GM19397 (cell line): ENCODE measurements around the gene INPP4B.
"Not testable (repeated sequence)": the region's sequence is repeated elsewhere in the genome, so short reads cannot be mapped to it uniquely, and the experiment has no call there.

ENCODE experiments used
- ATAC-seq: cut with Tn5 transposase; IDR thresholded peaks from one replicate; pipeline ENCODE4 v1.9.1; 2021; ENCODE audit warnings: mild to moderate bottlenecking, moderate library complexity; ENCODE audit not compliant: unreplicated experiment

INPP4B gene

DNA sequence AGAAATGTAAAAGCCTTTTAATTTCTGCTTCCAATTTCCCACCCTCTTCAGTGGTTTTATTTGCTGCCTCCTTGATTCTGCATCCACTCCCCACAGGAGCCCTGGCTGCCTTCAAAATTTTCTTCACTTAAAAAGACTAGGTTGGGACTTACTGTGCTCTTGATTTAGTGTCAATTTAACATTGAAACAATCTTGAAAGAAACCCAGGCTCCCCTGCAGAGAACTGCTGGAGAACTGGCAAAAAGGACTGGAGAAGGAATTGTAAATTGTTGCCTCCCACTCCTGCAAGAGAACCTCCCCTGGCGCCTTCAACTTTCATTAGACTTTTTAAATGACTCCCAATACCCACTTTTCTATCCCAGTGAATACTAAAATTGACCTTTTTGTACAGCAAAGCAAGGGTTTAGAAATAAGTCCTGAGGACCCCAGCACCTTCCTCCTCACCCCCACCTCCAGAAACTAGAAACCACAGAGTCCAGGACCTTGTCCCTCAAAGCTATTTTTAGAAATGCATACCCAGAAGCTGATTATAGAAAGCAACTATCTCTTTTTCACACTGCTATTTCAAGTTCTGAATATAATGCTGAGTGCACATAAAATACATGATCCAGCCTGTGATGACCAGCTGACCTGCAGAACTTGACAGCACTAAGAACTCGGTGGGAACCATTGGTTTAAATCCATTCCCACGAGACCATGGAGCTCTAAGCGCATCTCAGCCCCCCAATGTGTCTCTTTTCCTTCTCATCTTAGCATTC lies 155.5 kb downstream of the INPP4B start:
- no peak for ATAC-seq

DNA sequence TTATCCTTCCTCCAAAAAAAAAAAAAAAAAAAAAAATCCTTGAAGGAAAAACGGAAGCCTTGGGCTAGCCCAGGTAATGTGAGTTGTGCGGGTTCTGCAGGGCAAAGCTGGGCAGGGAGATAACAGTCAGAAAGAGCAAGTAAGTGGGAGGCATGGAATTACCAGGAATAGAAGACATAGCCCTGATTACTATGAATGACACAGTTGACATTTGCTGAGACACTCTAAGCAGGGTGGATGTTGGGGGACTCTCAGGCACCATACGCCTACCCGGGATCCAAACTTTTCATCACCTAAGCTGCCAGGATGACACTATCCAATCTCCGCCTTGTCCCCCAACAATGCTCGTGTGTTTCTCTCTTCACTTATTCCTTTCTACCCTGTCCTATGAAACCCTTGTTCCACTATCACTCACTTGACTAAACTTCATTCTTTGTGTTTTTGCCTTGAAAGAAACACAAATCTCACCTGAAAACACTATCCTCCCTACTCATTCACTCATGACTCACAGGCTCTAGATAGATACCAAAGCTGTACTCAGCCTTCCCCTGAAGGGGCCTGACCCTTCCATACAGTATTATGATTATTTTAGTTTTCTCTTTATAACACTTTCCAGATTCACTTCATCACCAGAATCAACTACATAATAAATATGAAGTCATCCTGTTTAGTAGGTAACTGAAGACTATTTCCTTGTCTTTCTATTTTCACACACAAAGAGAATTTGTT lies 158.4 kb downstream of the INPP4B start:
- no peak for ATAC-seq

DNA sequence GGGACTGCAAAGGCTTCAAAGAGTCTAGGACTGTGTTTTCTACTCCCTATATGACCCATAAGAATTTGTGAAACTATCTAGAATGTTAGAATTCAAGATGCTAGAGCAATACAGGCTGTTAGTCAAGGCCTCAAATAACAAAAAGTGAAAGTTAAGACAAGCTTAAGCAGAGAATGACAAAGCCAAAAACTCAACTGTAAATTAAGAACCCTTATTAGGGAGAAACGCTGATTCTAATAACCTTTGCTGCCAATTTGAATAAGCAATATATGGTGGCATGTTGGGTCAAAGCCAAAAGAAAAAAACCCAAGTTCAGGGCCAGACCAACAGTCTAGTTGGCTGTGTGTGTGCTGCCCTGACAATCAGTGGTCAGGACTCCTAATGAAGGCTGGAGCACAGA lies 160.0 kb downstream of the INPP4B start:
- no peak for ATAC-seq

DNA sequence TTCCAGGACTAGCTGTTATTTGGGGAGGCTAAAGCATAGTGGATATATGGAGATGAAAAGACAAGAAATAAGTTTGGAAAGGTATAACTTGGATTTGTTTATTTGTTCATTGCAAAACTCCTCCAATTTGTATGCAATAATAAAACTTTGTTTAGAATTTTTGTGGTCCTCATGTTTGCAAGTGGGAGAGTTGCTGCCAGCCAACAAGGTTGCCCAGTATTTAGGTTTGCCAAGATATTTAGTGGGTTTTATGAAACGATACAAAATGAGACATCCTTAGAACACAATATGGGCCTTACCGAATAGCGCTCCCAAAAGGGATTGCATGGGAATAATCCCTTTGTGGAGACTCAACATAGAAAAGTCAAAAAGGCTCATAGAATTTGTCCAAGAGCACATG lies 162.1 kb downstream of the INPP4B start:
- ATAC-seq = no peak

DNA sequence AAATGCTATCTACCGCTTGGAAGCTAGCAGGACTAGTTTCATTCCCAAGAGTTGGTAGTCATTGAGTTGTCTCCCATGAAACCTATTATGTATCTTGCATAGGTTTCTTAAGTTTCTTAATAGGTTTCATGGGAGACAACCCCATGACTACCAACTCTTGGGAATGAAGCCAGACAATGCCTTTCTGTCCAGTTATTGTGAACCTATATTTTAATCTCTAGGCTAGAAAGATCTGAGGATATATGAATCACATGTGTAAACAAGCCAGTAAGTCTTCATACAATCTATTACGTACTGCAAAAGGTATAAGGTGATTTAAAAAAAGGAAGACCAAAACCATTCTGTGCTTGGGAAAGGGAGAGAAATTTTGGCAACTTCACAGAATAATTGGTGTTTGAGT lies 162.6 kb downstream of the INPP4B start:
- ATAC-seq = no peak

DNA sequence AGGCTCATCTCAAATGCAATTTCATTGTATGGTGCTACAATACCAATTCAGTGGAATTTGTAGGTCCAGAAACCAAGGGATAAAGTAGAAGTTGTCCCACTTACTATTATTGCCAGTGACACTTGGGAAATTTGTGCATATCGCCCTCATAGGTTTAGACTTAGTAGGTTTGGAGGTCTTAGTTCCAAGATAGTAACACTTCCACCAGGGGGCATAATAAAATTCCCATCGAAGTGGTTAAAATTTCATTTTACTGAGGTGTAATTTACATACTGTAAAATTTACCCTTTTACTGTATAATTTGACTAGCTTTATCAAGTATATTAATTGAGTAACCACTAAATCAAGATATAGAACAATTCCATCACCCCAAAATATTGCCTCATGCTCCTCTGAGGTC lies 174.6 kb downstream of the INPP4B start:
- no peak for ATAC-seq

DNA sequence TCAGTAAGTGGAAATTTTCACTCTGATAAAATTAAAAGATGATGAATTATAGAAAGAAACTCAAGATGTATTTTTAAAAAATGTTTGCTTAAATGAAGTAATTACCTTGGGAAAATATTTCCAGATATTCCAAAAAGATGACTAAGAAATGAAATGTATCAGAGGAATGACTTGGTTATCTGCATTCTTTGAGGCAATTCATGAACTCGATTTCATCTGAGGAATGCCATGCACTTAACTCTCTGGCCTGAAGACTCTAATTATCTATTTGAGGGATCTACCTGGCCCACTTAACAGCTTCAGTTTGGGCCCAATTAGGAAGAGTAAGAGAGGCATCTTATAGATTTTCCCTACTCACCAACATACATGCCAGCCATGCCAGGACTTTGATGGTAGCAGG lies 182.3 kb downstream of the INPP4B start:
- no peak for ATAC-seq

DNA sequence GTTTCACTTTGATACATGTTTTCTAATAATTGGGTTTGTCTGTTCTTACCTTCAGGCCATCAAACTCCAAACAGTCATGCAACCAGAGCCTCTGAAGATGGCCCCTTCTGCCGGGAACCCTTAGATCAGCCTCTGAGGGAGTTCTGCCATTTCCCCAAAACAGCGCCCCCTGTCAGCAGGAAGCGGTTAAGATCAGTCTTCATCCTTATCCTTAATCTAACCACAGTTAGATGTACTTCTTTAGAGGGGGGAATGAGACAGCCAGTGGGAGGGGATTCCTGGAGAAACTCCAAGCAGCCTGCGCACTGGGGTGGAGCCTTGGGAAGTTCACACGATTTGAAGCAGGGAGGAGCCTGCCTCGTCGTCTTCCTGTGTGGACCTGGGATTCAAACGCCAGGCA lies 185.4 kb downstream of the INPP4B start:
- ATAC-seq = no peak

DNA sequence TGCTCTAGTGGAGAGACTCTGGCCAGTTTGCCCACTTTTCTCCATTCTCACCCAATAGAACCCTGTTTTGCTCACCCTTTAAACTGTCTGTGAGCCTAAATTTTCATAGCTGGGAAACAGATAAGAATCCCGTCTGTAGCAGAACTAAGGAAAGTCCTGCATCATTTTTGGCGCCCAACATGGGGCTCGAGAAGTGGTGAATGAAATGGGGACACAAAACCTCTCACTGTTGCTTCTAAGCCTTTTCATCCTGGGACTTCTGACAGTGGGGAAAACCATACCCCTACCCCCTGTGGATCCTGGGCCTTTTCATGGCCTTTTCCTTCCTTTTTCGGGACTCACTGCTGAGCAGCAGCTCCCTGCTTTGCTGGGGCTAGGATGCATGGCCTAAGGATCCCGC lies 189.9 kb downstream of the INPP4B start:
- no peak for ATAC-seq

DNA sequence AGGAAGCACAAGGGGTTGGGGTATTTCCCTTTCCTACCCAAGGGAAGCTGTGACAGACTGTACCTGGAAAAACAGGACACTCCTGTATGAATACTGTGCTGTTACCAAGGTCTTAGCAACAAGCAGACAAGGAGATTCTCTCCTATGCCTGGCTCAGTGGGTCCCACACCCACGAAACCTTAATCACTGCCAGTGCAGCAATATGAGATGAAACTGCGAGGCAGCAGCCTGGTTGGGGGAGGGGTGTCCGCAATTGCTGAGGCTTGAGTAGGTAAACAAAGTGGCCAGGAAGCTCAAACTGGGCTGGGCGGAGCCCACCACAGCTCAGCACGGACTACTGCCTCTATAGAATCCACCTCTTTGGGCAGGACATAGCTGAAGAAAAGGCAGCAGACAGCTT lies 197.7 kb downstream of the INPP4B start:
- no peak for ATAC-seq

DNA sequence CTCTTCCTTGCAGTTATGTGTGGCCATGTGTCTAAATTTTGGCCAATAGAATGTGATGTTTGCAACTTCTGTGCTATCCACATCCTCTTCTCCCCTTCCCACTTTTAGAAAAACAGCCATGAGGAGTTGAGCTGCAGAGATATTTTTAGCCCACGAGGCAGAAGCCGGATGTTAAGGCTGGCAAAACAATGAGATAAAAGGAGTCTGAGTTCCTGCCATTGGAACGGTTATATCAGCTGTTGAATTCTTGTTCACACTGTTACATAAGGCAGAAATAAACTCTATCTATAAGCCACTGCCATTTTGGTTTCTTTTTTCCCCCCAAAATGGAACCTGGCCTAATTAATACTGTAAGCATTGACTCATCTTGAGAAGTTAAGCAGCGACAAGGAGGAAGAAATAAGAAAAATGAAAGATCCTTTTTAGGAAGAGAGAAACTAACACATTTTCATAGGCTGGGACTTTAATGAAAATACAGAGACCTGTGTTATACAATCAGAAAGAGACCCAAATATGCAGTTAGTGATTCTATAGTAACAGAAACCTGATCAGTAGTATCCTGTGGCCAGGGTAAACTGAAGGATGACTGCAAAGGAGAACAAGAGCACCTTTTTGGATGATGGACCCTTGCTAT lies 200.5 kb downstream of the INPP4B start:
- ATAC-seq = no peak

DNA sequence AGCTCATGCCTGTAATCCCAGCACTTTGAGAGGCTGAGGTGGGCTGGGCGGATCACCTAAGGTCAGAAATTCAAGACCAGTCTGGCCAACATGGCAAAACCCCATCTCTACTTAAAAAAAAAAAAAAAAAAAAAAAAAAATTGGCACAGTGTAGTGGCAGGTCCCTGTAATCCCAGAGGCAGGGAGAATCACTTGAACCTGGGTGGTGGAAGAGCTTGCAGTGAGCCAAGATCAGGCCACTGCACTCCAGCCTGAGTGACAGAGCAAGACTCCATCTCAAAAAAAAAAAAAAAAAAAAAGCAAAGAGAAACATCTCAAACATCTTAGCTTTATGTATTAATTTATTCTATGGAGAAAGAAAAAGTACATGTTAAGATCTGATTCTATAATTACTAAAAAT lies 201.5 kb downstream of the INPP4B start:
- not testable (repeated sequence) for ATAC-seq

DNA sequence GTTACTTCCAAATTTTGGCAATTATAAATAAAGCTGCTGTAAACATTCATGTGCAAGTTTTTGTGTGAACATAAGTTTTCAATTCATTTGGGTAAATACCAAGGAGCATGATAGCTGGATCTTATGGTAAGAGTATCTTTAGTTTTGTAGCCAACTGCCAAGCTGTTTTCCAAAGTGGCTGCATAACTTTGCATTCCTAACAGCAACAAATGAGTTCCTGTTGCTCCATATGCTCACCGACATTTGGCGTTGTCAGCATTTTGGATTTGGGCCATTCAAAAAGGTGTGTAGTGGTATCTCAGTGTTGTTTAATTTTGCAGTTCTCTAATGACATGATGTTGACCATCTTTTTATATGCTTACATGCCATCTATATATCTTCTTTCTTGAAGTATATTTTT lies 208.5 kb downstream of the INPP4B start:
- no peak for ATAC-seq

DNA sequence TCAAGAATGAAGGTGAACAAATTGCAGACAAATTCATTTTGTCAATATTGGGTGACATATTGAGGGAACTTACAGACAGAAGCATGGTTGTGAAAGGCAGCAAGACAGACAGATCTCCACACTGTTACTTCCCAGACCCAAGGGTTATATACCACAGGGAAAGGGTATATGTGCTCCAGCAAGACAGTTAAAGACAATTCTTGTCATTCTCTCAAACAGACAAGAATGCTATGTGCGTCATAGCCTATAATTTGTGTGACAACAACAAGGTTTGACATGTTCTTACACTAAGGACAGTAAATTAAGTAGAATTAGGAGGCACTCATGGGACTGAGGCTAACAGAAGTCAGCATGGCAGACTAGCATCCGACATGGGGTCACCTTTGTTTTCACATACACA lies 214.3 kb downstream of the INPP4B start:
- no peak for ATAC-seq

DNA sequence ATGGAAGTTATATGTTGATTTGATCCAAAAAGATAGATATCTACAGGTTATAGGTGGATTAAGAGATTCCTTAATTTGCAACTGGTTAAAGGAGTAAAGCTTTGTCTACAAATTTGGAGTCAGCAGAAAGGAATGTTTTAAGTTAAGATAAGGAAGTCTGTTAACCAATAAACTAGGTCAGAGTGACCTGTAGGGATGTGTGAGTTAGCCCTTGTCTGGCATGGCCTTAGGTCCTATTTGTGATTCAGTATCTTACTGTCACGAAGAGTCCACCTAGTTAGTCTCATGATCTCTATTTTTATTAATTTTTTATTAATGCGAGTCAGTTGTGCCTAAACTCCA lies 230.8 kb downstream of the INPP4B start:
- no peak for ATAC-seq

DNA sequence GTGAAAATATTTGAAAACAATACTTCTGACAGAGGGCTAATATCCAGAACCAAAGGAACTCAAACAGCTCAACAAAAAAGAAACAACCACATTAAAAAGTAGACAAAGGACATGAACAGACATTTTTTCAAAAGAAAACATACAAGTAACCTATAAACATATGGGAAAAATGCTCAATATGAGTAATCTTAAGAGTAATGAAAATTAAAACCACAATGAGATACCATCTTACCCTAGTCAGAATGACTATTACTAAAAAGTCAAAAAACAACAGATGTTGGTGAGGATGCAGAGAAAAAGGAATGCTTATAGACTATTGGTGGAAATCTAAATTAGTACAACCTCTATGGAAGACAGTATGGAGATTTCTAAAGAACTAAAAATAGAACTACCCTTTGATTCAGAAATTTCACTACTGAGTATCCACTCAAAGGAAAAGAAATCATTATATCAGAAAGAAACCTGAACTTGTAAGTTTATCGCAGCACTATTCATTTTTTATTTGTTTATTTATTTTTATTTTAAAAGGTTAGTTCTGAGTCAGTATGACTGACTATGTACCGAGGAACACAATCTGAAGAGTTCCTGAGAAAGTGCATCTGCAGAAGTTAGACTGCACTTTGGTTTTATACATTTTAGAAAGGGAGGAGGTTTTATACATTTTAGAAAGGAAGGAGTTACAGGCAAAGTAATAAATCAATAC lies 231.3 kb downstream of the INPP4B start:
- ATAC-seq = no peak

DNA sequence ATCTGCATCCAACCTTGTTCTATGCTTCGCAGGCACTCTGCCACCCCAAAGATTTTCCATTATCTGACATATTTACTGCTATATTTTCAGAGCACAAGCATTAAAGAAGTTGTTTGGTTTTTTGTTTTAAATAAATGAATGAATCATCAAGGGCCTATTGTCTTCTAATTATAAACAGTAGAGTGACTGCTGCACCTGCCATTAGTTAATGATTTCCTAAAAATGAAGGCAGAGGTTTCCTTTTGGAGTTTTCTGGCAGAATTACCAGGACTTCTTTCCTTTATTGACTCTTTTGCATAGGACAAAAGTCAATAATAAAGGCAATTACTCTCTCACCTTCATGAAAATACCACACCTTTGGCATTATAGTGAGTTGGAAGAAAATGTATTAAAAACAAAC lies 238.1 kb downstream of the INPP4B start:
- no peak for ATAC-seq

DNA sequence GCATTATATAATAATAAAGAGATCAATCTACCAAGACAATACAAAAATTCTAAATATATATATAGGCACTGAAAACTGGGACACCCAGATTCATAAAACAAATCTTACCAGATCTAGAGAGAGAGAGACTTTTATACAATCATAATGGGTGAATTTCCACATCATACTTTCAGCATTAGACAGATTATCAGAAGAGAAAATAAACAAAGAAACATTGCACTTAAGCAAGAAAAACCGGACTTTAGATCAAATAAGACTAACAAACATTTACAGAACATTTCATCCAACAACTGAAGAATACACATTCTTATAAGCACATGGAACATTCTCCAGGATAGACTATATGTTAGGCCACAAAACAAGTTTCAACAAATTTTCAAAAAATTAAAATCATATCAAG lies 245.1 kb downstream of the INPP4B start:
- no peak for ATAC-seq

DNA sequence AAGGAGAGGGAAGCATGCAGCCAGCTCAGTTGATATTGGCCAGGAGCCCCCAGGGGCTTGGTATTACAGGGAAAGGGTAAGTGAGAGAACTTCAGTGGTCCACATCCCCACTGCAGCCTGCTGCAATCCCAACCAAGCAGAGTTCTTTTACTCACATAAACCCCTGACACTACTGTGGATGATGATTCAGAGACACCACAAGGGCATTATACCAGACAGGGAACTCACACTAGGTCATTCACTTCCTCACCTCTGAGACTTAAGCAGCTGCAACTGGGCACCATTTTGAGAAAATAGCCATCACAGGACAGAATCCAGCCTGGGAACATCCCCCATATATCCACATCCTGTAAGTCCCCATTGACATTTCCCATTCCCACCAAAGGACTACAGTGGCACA lies 248.0 kb downstream of the INPP4B start:
- no peak for ATAC-seq

DNA sequence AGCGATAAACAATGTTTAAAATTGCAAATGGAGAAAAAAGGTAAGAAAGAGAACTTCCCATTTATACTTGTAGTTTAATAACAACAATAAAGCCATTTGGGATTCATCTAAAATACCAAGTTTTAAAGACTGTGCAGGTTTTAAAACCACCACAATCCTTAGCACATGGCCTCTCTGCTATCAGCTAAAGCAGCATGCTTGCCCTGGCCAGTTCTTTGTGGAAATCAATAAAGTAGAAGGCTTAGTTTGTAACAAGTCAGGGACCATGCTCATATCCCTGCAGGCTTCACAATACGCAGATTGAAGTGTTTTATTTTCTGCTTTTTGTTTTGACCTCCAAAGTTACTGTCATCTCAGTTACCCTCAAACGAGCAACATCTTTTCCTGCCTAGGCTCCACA lies 249.5 kb downstream of the INPP4B start:
- ATAC-seq = no peak

DNA sequence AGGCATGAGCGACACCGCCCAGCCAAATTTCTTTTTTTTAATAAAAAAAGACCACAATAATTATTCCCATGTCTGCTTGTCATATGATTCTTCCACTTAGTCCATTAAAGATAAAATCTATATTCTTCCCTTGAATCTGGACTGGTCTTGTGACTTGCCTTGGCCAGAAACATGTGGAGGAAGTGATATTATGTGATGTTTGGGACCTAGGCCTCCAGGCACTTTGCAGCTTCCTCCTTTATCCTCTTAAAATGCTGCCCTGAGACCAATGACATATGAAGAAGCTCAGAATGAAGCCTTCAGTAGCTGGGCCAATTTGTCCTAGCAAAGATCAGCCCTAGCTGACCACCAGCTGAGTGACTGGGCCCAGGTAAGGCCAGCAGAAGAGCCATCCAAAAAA lies 250.0 kb downstream of the INPP4B start:
- ATAC-seq = no peak
